ENCODE measurements around the gene ANKRD33B. TPM values are rescaled to one million over a fixed set of nuclear protein-coding genes. Genes with fewer than 3 reads are reported as not detected.
A peak's percentile ranks its signal among the peaks of the same experiment; 100 is the strongest.

Gene ANKRD33B
- total RNA-seq, 3 donors from 2014 or later (not counting 1 experiment from before 2014, with no cell fraction given), result 2.4 to 4.3 (median 3.9) TPM

DNA sequence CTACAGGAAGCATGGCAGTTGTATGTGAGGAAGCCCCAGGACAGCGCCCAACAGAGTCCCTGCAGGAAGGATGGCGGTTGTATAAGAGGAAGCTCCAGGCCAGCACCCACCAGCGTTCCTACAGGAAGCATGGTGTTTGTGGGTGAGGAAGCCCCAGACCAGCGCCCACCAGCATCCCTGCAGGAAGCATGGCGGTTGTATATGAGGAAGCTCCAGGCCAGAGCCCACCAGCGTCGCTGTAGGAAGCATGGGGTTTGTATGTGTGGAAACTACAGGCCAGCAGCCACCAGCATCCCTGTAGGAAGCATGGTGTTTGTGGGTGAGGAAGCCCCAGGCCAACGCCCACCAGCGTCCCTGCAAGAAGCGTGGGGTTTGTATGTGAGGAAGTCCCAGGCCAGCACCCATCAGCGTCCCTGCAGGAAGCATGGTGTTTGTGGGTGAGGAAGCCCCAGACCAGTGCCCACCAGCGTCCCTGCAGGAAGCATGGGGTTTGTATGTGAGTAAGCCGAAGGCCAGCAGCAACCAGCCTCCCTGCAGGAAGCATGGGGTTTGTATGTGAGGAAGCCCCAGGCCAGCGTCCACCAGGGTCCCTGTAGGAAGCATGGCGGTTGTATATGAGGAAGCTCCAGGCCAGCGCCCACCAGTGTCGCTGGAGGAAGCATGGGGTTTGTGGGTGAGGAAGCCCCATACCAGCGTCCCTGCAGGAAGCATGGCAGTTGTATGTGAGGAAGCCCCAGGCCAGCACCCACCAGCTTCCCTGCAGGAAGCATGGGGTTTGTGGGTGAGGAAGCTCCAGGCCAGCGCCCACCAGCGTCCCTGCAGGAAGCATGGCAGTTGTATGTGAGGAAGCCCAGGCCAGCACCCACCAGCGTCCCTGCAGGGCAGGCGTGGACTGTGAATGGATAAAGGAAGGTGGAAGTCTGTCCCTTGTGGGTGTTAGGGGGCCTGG lies 118.1 kb downstream of the ANKRD33B start:
- TF ChIP-seq, protein P1, sequence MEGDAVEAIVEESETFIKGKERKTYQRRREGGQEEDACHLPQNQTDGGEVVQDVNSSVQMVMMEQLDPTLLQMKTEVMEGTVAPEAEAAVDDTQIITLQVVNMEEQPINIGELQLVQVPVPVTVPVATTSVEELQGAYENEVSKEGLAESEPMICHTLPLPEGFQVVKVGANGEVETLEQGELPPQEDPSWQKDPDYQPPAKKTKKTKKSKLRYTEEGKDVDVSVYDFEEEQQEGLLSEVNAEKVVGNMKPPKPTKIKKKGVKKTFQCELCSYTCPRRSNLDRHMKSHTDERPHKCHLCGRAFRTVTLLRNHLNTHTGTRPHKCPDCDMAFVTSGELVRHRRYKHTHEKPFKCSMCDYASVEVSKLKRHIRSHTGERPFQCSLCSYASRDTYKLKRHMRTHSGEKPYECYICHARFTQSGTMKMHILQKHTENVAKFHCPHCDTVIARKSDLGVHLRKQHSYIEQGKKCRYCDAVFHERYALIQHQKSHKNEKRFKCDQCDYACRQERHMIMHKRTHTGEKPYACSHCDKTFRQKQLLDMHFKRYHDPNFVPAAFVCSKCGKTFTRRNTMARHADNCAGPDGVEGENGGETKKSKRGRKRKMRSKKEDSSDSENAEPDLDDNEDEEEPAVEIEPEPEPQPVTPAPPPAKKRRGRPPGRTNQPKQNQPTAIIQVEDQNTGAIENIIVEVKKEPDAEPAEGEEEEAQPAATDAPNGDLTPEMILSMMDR (IDR thresholded peaks at IDR 0.05), result no peak
- no peaks in the 10 kb centered on the region for H3K27me3 Mint-ChIP-seq (ENCODE audit: low read depth in 2 of 2)
- H3K27ac Mint-ChIP-seq, result peak overlapping the region; percentile 71 to 75
- Histone ChIP-seq H3K27me3 (ENCODE audit: control insufficient read depth, insufficient read depth, low read length) (no peaks in the 10 kb centered on the region), H3K4me3 (ENCODE audit: low read length) (no peak overlapping the region), H3K4me1 (ENCODE audit: control insufficient read depth, insufficient read depth, low read length) (peaks cover 31% of the 10 kb centered on the region), H3K36me3 (ENCODE audit: control insufficient read depth, insufficient read depth, low read length) (peaks cover 18% of the 10 kb centered on the region), H3K27ac (ENCODE audit: low read length) (no peak overlapping the region), H3K9me3 (ENCODE audit: control insufficient read depth, insufficient read depth, low read length) (no peaks in the 10 kb centered on the region)
- H3K4me3 Mint-ChIP-seq, result peak overlapping the region; percentile 35
- ATAC-seq, result peak in 1 of 3 donors; percentile 5
- intact Hi-C loops (cut with micrococcal nuclease), result no loop called here
- 34% methylated on average over 22 of the region's 22 CpGs for WGBS (ENCODE audit: insufficient coverage)
- H3K9me3 Mint-ChIP-seq, result no peaks in the 10 kb centered on the region
- peaks cover 50 to 54% of the 10 kb centered on the region in 2 donors for H3K4me1 Mint-ChIP-seq
- DNase-seq, result no peak
- peaks cover 12% of the 10 kb centered on the region for H3K36me3 Mint-ChIP-seq

- Histone ChIP-seq H3K4me3 (ENCODE audit: low read length) (no peak overlapping the region), H3K27me3 (ENCODE audit: control insufficient read depth, insufficient read depth, low read length) (no peaks in the 10 kb centered on the region), H3K9me3 (ENCODE audit: control insufficient read depth, insufficient read depth, low read length) (no peaks in the 10 kb centered on the region), H3K27ac (ENCODE audit: low read length) (no peak overlapping the region), H3K36me3 (ENCODE audit: control insufficient read depth, insufficient read depth, low read length) (peaks cover 13% of the 10 kb centered on the region), H3K4me1 (ENCODE audit: control insufficient read depth, insufficient read depth, low read length) (peaks cover 31% of the 10 kb centered on the region)
- no peaks in the 10 kb centered on the region for H3K27me3 Mint-ChIP-seq (ENCODE audit: low read depth in 2 of 2)
- H3K27ac Mint-ChIP-seq, result peak overlapping the region; percentile 16 to 75
- peaks cover 47 to 50% of the 10 kb centered on the region in 2 donors for H3K4me1 Mint-ChIP-seq
- TF ChIP-seq, protein P1 (IDR thresholded peaks at IDR 0.05), result no peak
- no peak for DNase-seq
- H3K36me3 Mint-ChIP-seq, result peaks cover 3% of the 10 kb centered on the region
- WGBS (ENCODE audit: insufficient coverage), result 93% methylated on average over 16 of the region's 16 CpGs
- H3K4me3 Mint-ChIP-seq, result no peak overlapping the region
- peak in 2 of 3 donors; percentile 18 to 45 for ATAC-seq
- no peaks in the 10 kb centered on the region for H3K9me3 Mint-ChIP-seq
- intact Hi-C loops (cut with micrococcal nuclease), result no loop called here
Observed at GRCh38 chr5:10682801-10683525, 119.1 kb downstream of the ANKRD33B start.

DNA sequence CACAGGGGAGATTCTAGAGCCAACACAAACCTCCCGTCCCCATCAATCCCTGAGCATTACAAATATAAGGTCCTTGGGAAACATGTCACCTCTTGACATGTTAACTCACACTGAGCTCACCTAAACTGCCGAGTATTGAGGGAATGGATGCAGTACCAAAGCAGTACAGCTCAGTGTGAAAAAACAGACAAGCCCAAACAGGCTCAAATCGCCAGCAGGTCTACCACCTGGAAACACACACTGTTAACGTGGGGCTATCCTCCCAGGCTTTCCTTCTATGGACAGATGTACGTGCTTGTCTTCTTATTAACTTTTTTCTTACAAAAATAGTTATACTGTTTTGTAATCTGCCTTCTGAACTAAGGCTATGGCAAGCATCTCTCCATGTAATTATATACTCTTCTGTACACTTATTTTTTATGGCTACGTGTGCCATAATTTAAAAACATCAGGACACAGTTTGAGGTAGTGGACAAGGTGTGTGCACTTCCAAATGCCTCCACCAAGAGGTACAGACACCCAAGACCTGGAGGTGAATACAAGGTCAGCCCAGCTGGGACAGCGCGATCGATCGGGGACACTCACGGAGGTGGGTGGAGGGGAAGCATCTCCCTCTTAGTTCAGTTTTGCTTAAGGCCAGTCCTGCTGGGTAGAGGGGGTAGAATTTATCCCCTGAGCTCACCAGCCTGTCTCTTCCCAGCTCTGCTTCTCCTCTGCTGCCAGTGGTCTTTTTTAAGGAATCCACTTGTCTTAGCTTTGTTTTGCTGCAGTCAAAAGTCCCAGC lies 120.6 kb downstream of the ANKRD33B start:
- no peak overlapping the region for H3K27ac ChIP-seq (ENCODE audit: low read length)
- no peaks in the 10 kb centered on the region for H3K27me3 ChIP-seq (ENCODE audit: control insufficient read depth, insufficient read depth, low read length)
- TF ChIP-seq, protein P1 (IDR thresholded peaks at IDR 0.05), result no peak
- H3K4me3 ChIP-seq (ENCODE audit: low read length), result no peak overlapping the region
- H3K27ac Mint-ChIP-seq, result peak overlapping the region in 1 of 2 donors; percentile 18
- intact Hi-C loops (cut with micrococcal nuclease), result no loop called here
- H3K9me3 ChIP-seq (ENCODE audit: control insufficient read depth, insufficient read depth, low read length), result no peaks in the 10 kb centered on the region
- peaks cover 31% of the 10 kb centered on the region for H3K4me1 ChIP-seq (ENCODE audit: control insufficient read depth, insufficient read depth, low read length)
- no peaks in the 10 kb centered on the region for H3K27me3 Mint-ChIP-seq (ENCODE audit: low read depth in 2 of 2)
- WGBS (ENCODE audit: insufficient coverage), result 92% methylated on average over 11 of the region's 11 CpGs
- H3K9me3 Mint-ChIP-seq, result no peaks in the 10 kb centered on the region
- no peaks in the 10 kb centered on the region for H3K36me3 Mint-ChIP-seq
- H3K4me1 Mint-ChIP-seq, result peaks cover 44 to 55% of the 10 kb centered on the region in 2 donors
- peaks cover 6% of the 10 kb centered on the region for H3K36me3 ChIP-seq (ENCODE audit: control insufficient read depth, insufficient read depth, low read length)
- H3K4me3 Mint-ChIP-seq, result no peak overlapping the region
- DNase-seq, result no peak
- no peak for ATAC-seq
